GM12878 (cell line): Measurements from ENCODE around the gene XRCC4. TPM values are rescaled to one million over a fixed set of nuclear protein-coding genes. Genes with fewer than 3 reads are reported as not detected.

Experiments
- ATAC-seq: fragments of 200-7000 bp; cut with Tn5 transposase; 3 replicates; pipeline ENCODE4 v1.9.1; 2020; ENCODE audit warnings: mild to moderate bottlenecking, moderate library complexity
- BruUV-seq: library from RNA; stranded (reverse); fragments of 400-500 nt; replicated peaks from 2 replicates; lab custom pipeline; 2021; lab: Mats Ljungman, UMichigan
- CTCF ChIA-PET: fragments of 300-600 bp; sonication (Branson Sonifier 250); formaldehyde crosslinking; extraction: SDS; loops from one replicate; lab custom pipeline; 2021; ENCODE audit warnings: inconsistent platforms; lab: Yijun Ruan, JAX
- POLR2A ChIA-PET: fragments of 350-600 bp; formaldehyde crosslinking; extraction: SDS; loops from one replicate; lab custom pipeline; 2021; ENCODE audit warnings: inconsistent platforms; lab: Charles Lee
- RAD21 ChIA-PET: fragments of 300-600 bp; sonication (Branson Sonifier 250); formaldehyde crosslinking; loops from one replicate; lab custom pipeline; 2023; ENCODE audit warnings: antibody characterized with exemption; ENCODE audit not compliant: unreplicated experiment; lab: Charles Lee
- SMC1A ChIA-PET: fragments of 300-600 bp; sonication (Branson Sonifier 250); formaldehyde crosslinking; loops from one replicate; lab custom pipeline; 2023; ENCODE audit not compliant: unreplicated experiment, uncharacterized antibody; lab: Charles Lee
- DNase-seq: peaks from one replicate; pipeline ENCODE4 v3.0.0-alpha.2; 2011; ENCODE audit warnings: low read depth, low spot score
- FAIRE-seq: peaks from 3 replicates; lab custom pipeline; 2011; peaks lifted over from hg19 to GRCh38; lab: Jason Lieb, UNC
- H2AFZ ChIP-seq: 2 replicates; pipeline ENCODE4 v1.6.0; 2011; ENCODE audit warnings: low read depth, low read length, control low read depth; ENCODE audit not compliant: control insufficient read depth
- H3K27ac ChIP-seq: 2 replicates; pipeline ENCODE4 v1.5.1; 2011; ENCODE audit warnings: control low read depth; ENCODE audit not compliant: control insufficient read depth, insufficient read depth
- H3K27me3 ChIP-seq, 2 experiments: replicated peaks in 1 of 2; 2 replicates each; pipeline versions ENCODE4 v1.6.0 to v1.6.1; 2011; ENCODE audit warnings: low read length in 1 of 2; ENCODE audit not compliant: control insufficient read depth in 2 of 2, insufficient read depth in 2 of 2
- H3K36me3 ChIP-seq, 2 experiments: 2 replicates each; pipeline ENCODE4 v1.5.1; 2011; ENCODE audit warnings: low read length in 1 of 2; ENCODE audit not compliant: control insufficient read depth in 2 of 2, insufficient read depth in 2 of 2
- H3K4me1 ChIP-seq: 2 replicates; pipeline ENCODE4 v1.6.1; 2011; ENCODE audit warnings: mild to moderate bottlenecking, low read length, moderate library complexity, mixed read lengths; ENCODE audit not compliant: control insufficient read depth, insufficient read depth
- H3K4me2 ChIP-seq: 2 replicates; pipeline ENCODE4 v1.6.0; 2011; ENCODE audit warnings: control low read depth; ENCODE audit not compliant: control insufficient read depth, insufficient read depth
- H3K4me3 ChIP-seq: fragments of 200-600 bp; sonication (generic); 2 replicates; pipeline ENCODE4 v1.5.1; 2016
- H3K79me2 ChIP-seq: 2 replicates; pipeline ENCODE4 v1.6.0; 2011; ENCODE audit warnings: low read length; ENCODE audit not compliant: control insufficient read depth, insufficient read depth
- H3K9ac ChIP-seq: 2 replicates; pipeline ENCODE4 v1.8.0; 2011; ENCODE audit warnings: low read length, control low read depth, mixed read lengths; ENCODE audit not compliant: control insufficient read depth, insufficient read depth
- H3K9me3 ChIP-seq: replicated peaks from 3 replicates; pipeline ENCODE4 v1.5.1; 2011; ENCODE audit warnings: mild to moderate bottlenecking, low read length; ENCODE audit not compliant: control insufficient read depth, insufficient read depth
- H4K20me1 ChIP-seq: 2 replicates; pipeline ENCODE4 v1.6.0; 2011; ENCODE audit not compliant: control insufficient read depth, insufficient read depth
- CHD1 ChIP-seq: IDR thresholded peaks from 2 replicates; pipeline ENCODE4 v1.6.1; 2012; ENCODE audit warnings: low read depth, low read length, improper control_type of control experiment
- MTA3 ChIP-seq: IDR thresholded peaks from 2 replicates; pipeline ENCODE4 v1.6.1; 2012; ENCODE audit warnings: low read length, inconsistent platforms, borderline replicate concordance
- RBBP5 ChIP-seq: fragments of 200-600 bp; sonication (generic); conservative IDR thresholded peaks from 2 replicates; pipeline ENCODE4 v1.6.1; 2016
- RELA ChIP-seq: fragments of 450-650 bp; IDR thresholded peaks from 2 replicates; pipeline ENCODE4 v1.8.0; 2014; ENCODE audit warnings: borderline replicate concordance; ENCODE audit not compliant: partially characterized antibody
- WRNIP1 ChIP-seq: IDR thresholded peaks from 2 replicates; pipeline ENCODE4 v1.6.1; 2011; ENCODE audit warnings: low read depth, low read length, improper control_type of control experiment, borderline replicate concordance
- ZBTB40 ChIP-seq: fragments of 450-650 bp; IDR thresholded peaks from 2 replicates; pipeline ENCODE4 v1.6.1; 2016; ENCODE audit warnings: mild to moderate bottlenecking, moderate library complexity, borderline replicate concordance
- ZNF592 ChIP-seq: fragments of 450-650 bp; IDR thresholded peaks from 2 replicates; pipeline ENCODE4 v1.6.1; 2017; ENCODE audit warnings: mild to moderate bottlenecking, moderate library complexity
- WGBS: methylation state at CpG from one replicate; pipeline ENCODE4 v1.1.6; 2016; ENCODE audit warnings: low lambda C conversion rate; ENCODE audit not compliant: insufficient replicate concordance, insufficient coverage; ENCODE audit errors: missing lambda C conversion rate; 5-methylcytosine and 5-hydroxymethylcytosine counted together
- in situ Hi-C: fragments of 300-500 bp; cut with MboI; formaldehyde crosslinking; loops from 9 replicates; pipeline ENCODE4 v1.14.3; 2018; ENCODE audit warnings: mixed read lengths
- intact Hi-C: fragments of 100-400 bp; cut with micrococcal nuclease; formaldehyde crosslinking; loops from one replicate; pipeline ENCODE4 v1.14.2; 2022; ENCODE audit not compliant: unreplicated experiment
- polyA plus RNA-seq, 11 experiments: library from polyadenylated mRNA; depleted of rRNA in 4 of 11; unstranded in 6 of 11; stranded (reverse) in 5 of 11; fragments of >200 nt; fragmentation: Nextera tagmentation in 4 of 11; fragmentation: Illumina TruSeq in 1 of 11; extraction: Ambion mirVana in 4 of 11; extraction: Trizol in 1 of 11; gene quantifications; 1 replicate in 1 of 11; 2 replicates in 10 of 11; pipeline versions ENCODE4 v1.2.1 to v1.2.3, GENCODE V29; 2011 to 2016; ENCODE audit warnings: inconsistent platforms in 2 of 11, missing spikeins in 2 of 11, low read depth in 1 of 11
- total RNA-seq, 4 experiments: library from RNA; depleted of rRNA in 3 of 4; stranded (reverse); fragments of >200 nt in 3 of 4; fragmentation: Illumina TruSeq in 1 of 4; extraction: Trizol in 1 of 4; gene quantifications; 2 replicates each; pipeline versions ENCODE4 v1.2.1 to v1.2.3, GENCODE V29; 2013 to 2021

The XRCC4 gene
- total and polyA plus RNA-seq, 10 of the 15 experiments (the other 5 are each of a cell fraction or from before 2014, with no cell fraction given): 12.1 to 53.6 (median 25.8) TPM

GRCh38 chr5:83090169-83090568 is 12.8 kb downstream of the XRCC4 start:
- FAIRE-seq: no peak
- Histone ChIP-seq H4K20me1 (no peaks in the 10 kb centered on the region), H3K4me2 (no peak overlapping the region), H3K9me3 (peaks cover 6% of the 10 kb centered on the region), H3K4me1 (no peaks in the 10 kb centered on the region), H3K79me2 (no peaks in the 10 kb centered on the region), H3K4me3 (no peak overlapping the region), H3K27me3 (no peaks in the 10 kb centered on the region), H3K36me3 (no peaks in the 10 kb centered on the region), H3K9ac (no peak overlapping the region), H2AFZ (no peak overlapping the region), H3K27ac (no peak overlapping the region)
- TF ChIP-seq CHD1 (no peak), RBBP5 (no peak)
- 65% methylated on average over 3 of the region's 3 CpGs for WGBS
- in situ Hi-C loops: no loop called here
- SMC1A ChIA-PET: interaction anchor here (1.6 kb wide), 1 partner anchor 14 kb away, joined by 5 read pairs; the partner anchor contains the start of genes TMEM167A and XRCC4
- CTCF ChIA-PET: interaction anchor here (1.6 kb wide), 1 partner anchor 11 kb away, joined by 3 read pairs; no protein-coding TSS in a partner anchor
- BruUV-seq: no TSS peak
- POLR2A ChIA-PET: no interaction called here
- no peak for ATAC-seq
- intact Hi-C loops: no loop called here
- RAD21 ChIA-PET: interaction anchor here (0.7 kb wide), 1 partner anchor 241 kb away, joined by 3 read pairs; no protein-coding TSS in a partner anchor
- no peak for DNase-seq

- CTCF ChIA-PET: no interaction called here
- Histone ChIP-seq H3K4me3 (no peak overlapping the region), H3K27me3 (no peaks in the 10 kb centered on the region), H3K4me1 (0 out of 2 replicates have a peak, but pooled peaks cover 6% of the 10 kb centered on the region), H3K4me2 (no peak overlapping the region), H3K27ac (no peak overlapping the region), H3K79me2 (no peaks in the 10 kb centered on the region), H2AFZ (no peak overlapping the region), H4K20me1 (no peaks in the 10 kb centered on the region), H3K36me3 (no peaks in the 10 kb centered on the region), H3K9ac (no peak overlapping the region), H3K9me3 (peaks cover 6% of the 10 kb centered on the region)
- no TSS peak for BruUV-seq
- no peak for FAIRE-seq
- no peak for ATAC-seq
- in situ Hi-C loops: no loop called here
- POLR2A ChIA-PET: no interaction called here
- RAD21 ChIA-PET: no interaction called here
- WGBS: 79% methylated on average over 2 of the region's 2 CpGs
- SMC1A ChIA-PET: no interaction called here
- intact Hi-C loops: no loop called here
- DNase-seq: no peak
- TF ChIP-seq ZBTB40 (no peak), MTA3 (no peak), RELA (no peak), WRNIP1 (no peak), ZNF592 (no peak)
Measured at GRCh38 chr5:83092619-83093018, 15.3 kb downstream of the XRCC4 start.
